GM13976 (cell line): ENCODE data around the gene PGP.

Source experiments
- DNase-seq: peaks from one replicate; pipeline ENCODE4 v3.0.0; 2012; ENCODE audit warnings: low spot score
- CTCF ChIP-seq: IDR thresholded peaks from 2 replicates; pipeline ENCODE4 v1.5.1; 2012; ENCODE audit warnings: borderline replicate concordance, mild to moderate bottlenecking; ENCODE audit not compliant: insufficient read depth; ENCODE audit errors: extremely low read depth, missing control alignments, control extremely low read depth
- in situ Hi-C: fragments of 300-500 bp; cut with MboI; formaldehyde crosslinking; loops from one replicate; pipeline ENCODE4 v1.12.0; 2022; ENCODE audit warnings: low sequenced_read_pairs, mixed read lengths, inconsistent platforms; ENCODE audit not compliant: unreplicated experiment

PGP gene

GRCh38 chr16:2180461-2180860 is 34.2 kb downstream of the PGP start:
- in situ Hi-C loops = no loop called here
- no peak for DNase-seq
- no peak for TF ChIP-seq CTCF

- TF ChIP-seq CTCF = no peak
- DNase-seq = no peak
- in situ Hi-C loops = no loop called here
These were observed 35.1 kb downstream of the PGP start for GRCh38 chr16:2179576-2179975.

GRCh38 chr16:2179107-2179501 is 35.5 kb downstream of the PGP start:
- no peak for DNase-seq
- in situ Hi-C loops = no loop called here
- no peak for TF ChIP-seq CTCF

GRCh38 chr16:2178321-2179106 is 36.1 kb downstream of the PGP start:
- peak; percentile 48 for DNase-seq
- TF ChIP-seq CTCF = no peak
- in situ Hi-C loops = no loop called here

GRCh38 chr16:2177561-2177960 is 37.1 kb downstream of the PGP start:
- no peak for TF ChIP-seq CTCF
- in situ Hi-C loops = no loop called here
- no peak for DNase-seq

GRCh38 chr16:2177101-2177500 is 37.5 kb downstream of the PGP start:
- no peak for TF ChIP-seq CTCF
- in situ Hi-C loops = no loop called here

More at GRCh38 chr16:2177101-2177500, 37.5 kb downstream of the PGP start:
- no peak for DNase-seq
